Activated T-helper 1 cell treated with anti-CD3 and anti-CD28 coated beads, Interleukin-12 subunit alpha, Interleukin-12 subunit beta, Interleukin-2, Interleukin-4 antibody, amounts not matched to agents 30 ng/mL and 10 ng/mL and 1 ng/mL, durations not matched to agents 14 hours and 24 hours and 36 hours (primary cell): ENCODE data around the gene KY. TPM values are rescaled to one million over a fixed set of nuclear protein-coding genes. Genes with fewer than 3 reads are reported as not detected.

Experiments used
- DNase-seq: peaks from one replicate; pipeline ENCODE4 v3.0.0; 2021; ENCODE audit warnings: low spot score
- H3K27ac Mint-ChIP-seq: one replicate; pipeline ENCODE4 v1.8.0; 2021; ENCODE audit warnings: mild to moderate bottlenecking, mixed read lengths
- H3K27me3 Mint-ChIP-seq: one replicate; pipeline ENCODE4 v1.8.0; 2022; ENCODE audit warnings: mild to moderate bottlenecking, moderate library complexity, mixed read lengths; ENCODE audit not compliant: insufficient read depth
- H3K36me3 Mint-ChIP-seq: one replicate; pipeline ENCODE4 v1.8.0; 2021; ENCODE audit warnings: low read depth, mixed read lengths
- H3K4me1 Mint-ChIP-seq: one replicate; pipeline ENCODE4 v1.8.0; 2021; ENCODE audit warnings: low read depth, mixed read lengths
- H3K4me3 Mint-ChIP-seq: one replicate; pipeline ENCODE4 v1.8.0; 2021; ENCODE audit warnings: mild to moderate bottlenecking, moderate library complexity, mixed read lengths
- H3K9me3 Mint-ChIP-seq: one replicate; pipeline ENCODE4 v1.8.0; 2021; ENCODE audit warnings: mixed read lengths
- intact Hi-C: fragments of 100-400 bp; cut with micrococcal nuclease; formaldehyde crosslinking; loops from one replicate; pipeline ENCODE4 v1.15.1; 2024
- total RNA-seq: library from RNA; stranded (reverse); gene quantifications from 2 replicates; pipeline ENCODE4 v1.2.3, GENCODE V29; 2022

Gene KY
- total RNA-seq, result not detected in 2 replicates

GRCh38 chr3:134650431-134651346, at the start of gene KY:
Gene KY (minus strand): TSS chr3:134651022. CDS start chr3:134650960, 62 bp downstream.
- H3K9me3 Mint-ChIP-seq, result no peaks in the 10 kb centered on the region
- DNase-seq, result no peak
- no peak within 1 kb of the TSS for H3K4me3 Mint-ChIP-seq
- H3K27me3 Mint-ChIP-seq, result peaks cover 22% of the 10 kb centered on the region
- intact Hi-C loops, result no loop called here
- no peaks in the 10 kb centered on the region for H3K4me1 Mint-ChIP-seq
- no peaks in the 10 kb centered on the region for H3K36me3 Mint-ChIP-seq
- no peak within 1 kb of the TSS for H3K27ac Mint-ChIP-seq

- intact Hi-C loops, result no loop called here
- H3K4me1 Mint-ChIP-seq, result no peaks in the 10 kb centered on the region
- H3K4me3 Mint-ChIP-seq, result no peak overlapping the region
- H3K9me3 Mint-ChIP-seq, result no peaks in the 10 kb centered on the region
- H3K36me3 Mint-ChIP-seq, result no peaks in the 10 kb centered on the region
- DNase-seq, result no peak
- H3K27ac Mint-ChIP-seq, result no peak overlapping the region
- H3K27me3 Mint-ChIP-seq, result peaks cover 2% of the 10 kb centered on the region
These were observed 48.9 kb upstream of the KY start for GRCh38 chr3:134699721-134700120.

GRCh38 chr3:134699141-134699711, 48.4 kb upstream of the KY start:
- Mint-ChIP-seq H3K9me3 (no peaks in the 10 kb centered on the region), H3K4me3 (no peak overlapping the region), H3K36me3 (no peaks in the 10 kb centered on the region), H3K4me1 (no peaks in the 10 kb centered on the region), H3K27ac (no peak overlapping the region), H3K27me3 (peaks cover 2% of the 10 kb centered on the region)
- no peak for DNase-seq
- intact Hi-C loops, result no loop called here

GRCh38 chr3:134697830-134698689, 47.2 kb upstream of the KY start:
- DNase-seq, result no peak
- H3K27ac Mint-ChIP-seq, result no peak overlapping the region
- H3K36me3 Mint-ChIP-seq, result no peaks in the 10 kb centered on the region
- H3K4me1 Mint-ChIP-seq, result no peaks in the 10 kb centered on the region
- no peak overlapping the region for H3K4me3 Mint-ChIP-seq
- peaks cover 2% of the 10 kb centered on the region for H3K27me3 Mint-ChIP-seq
- no peaks in the 10 kb centered on the region for H3K9me3 Mint-ChIP-seq
- intact Hi-C loops, result no loop called here

- Mint-ChIP-seq H3K9me3 (no peaks in the 10 kb centered on the region), H3K27ac (no peak overlapping the region), H3K4me3 (no peak overlapping the region), H3K36me3 (no peaks in the 10 kb centered on the region), H3K27me3 (peaks cover 2% of the 10 kb centered on the region), H3K4me1 (no peaks in the 10 kb centered on the region)
- no peak for DNase-seq
- intact Hi-C loops, result no loop called here
These were observed 45.3 kb upstream of the KY start for GRCh38 chr3:134696155-134696554.

DNA sequence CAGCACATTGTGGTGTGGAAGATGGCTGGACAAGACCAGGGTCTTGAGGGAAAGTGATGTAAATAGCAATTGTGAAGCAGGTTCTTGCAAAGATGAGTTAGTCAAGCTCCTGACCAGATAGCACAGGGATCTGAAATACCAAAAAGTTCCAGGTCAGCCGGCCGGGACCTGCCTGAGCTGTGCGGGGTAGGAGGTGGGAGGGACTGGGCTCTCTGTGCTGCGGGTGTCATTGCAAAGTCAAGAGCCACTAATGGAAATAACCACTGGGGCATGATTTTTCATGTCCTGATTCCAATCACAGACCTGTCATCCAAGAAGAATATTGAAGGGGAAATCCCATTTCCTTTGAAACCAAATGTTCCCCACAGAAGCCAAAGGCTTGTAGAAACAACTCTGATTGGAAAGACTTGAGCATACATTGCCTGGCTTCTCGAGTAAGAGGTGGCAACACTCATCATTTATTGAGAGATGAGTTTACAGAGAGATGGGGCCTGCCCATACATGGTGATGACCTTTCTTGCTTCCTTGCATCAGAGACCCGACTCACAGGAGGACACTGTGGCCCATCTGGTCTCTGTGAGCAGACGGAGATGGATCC, 44.2 kb upstream of the KY start:
- intact Hi-C loops, result no loop called here
- Mint-ChIP-seq H3K4me1 (no peaks in the 10 kb centered on the region), H3K27ac (no peak overlapping the region), H3K9me3 (no peaks in the 10 kb centered on the region), H3K4me3 (no peak overlapping the region), H3K36me3 (no peaks in the 10 kb centered on the region), H3K27me3 (peaks cover 2% of the 10 kb centered on the region)
- no peak for DNase-seq

- Mint-ChIP-seq H3K27ac (no peak overlapping the region), H3K9me3 (no peaks in the 10 kb centered on the region), H3K4me3 (no peak overlapping the region), H3K27me3 (peaks cover 2% of the 10 kb centered on the region), H3K4me1 (no peaks in the 10 kb centered on the region), H3K36me3 (no peaks in the 10 kb centered on the region)
- intact Hi-C loops, result no loop called here
- DNase-seq, result no peak
These were observed 43.6 kb upstream of the KY start for GRCh38 chr3:134694466-134694865.

GRCh38 chr3:134693804-134694203, 43.0 kb upstream of the KY start:
- Mint-ChIP-seq H3K27me3 (peaks cover 2% of the 10 kb centered on the region), H3K27ac (no peak overlapping the region), H3K9me3 (no peaks in the 10 kb centered on the region), H3K4me1 (no peaks in the 10 kb centered on the region), H3K4me3 (no peak overlapping the region), H3K36me3 (no peaks in the 10 kb centered on the region)
- DNase-seq, result no peak
- intact Hi-C loops, result no loop called here

DNA sequence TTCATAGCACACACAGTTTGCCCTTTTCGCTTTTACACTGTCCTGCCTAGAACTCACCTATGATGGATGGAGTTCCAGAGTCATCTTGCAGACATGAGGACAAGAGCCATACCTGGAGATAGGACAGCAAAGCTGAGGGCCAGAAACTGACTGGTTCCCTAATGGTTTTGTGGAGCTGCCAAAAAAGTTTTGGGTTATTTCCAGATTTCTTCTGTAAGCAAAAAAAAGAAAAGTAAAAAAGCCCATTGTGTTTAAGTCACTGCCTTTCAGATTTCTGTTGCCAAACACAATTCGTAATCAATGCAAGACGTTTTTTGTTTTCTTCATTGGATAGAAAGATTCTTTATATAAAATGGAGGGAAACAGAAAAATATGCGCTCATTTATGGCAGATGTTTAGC, 42.4 kb upstream of the KY start:
- no peak overlapping the region for H3K4me3 Mint-ChIP-seq
- no peaks in the 10 kb centered on the region for H3K9me3 Mint-ChIP-seq
- no peaks in the 10 kb centered on the region for H3K4me1 Mint-ChIP-seq
- no peak overlapping the region for H3K27ac Mint-ChIP-seq
- H3K36me3 Mint-ChIP-seq, result no peaks in the 10 kb centered on the region
- DNase-seq, result no peak
- intact Hi-C loops, result no loop called here
- H3K27me3 Mint-ChIP-seq, result peaks cover 2% of the 10 kb centered on the region

- Mint-ChIP-seq H3K4me1 (no peaks in the 10 kb centered on the region), H3K4me3 (no peak overlapping the region), H3K27ac (no peak overlapping the region), H3K9me3 (no peaks in the 10 kb centered on the region), H3K27me3 (no peaks in the 10 kb centered on the region), H3K36me3 (no peaks in the 10 kb centered on the region)
- intact Hi-C loops, result no loop called here
- no peak for DNase-seq
These were observed 39.4 kb upstream of the KY start for GRCh38 chr3:134690226-134690625.

- Mint-ChIP-seq H3K4me1 (no peaks in the 10 kb centered on the region), H3K27ac (no peak overlapping the region), H3K4me3 (no peak overlapping the region), H3K9me3 (no peaks in the 10 kb centered on the region), H3K27me3 (no peaks in the 10 kb centered on the region), H3K36me3 (no peaks in the 10 kb centered on the region)
- intact Hi-C loops, result no loop called here
- DNase-seq, result no peak
These were observed 36.8 kb upstream of the KY start for GRCh38 chr3:134687642-134688041.

GRCh38 chr3:134685929-134686802, 35.3 kb upstream of the KY start:
- H3K36me3 Mint-ChIP-seq, result no peaks in the 10 kb centered on the region
- no peaks in the 10 kb centered on the region for H3K9me3 Mint-ChIP-seq
- DNase-seq, result no peak
- no peaks in the 10 kb centered on the region for H3K4me1 Mint-ChIP-seq
- H3K4me3 Mint-ChIP-seq, result no peak overlapping the region
- intact Hi-C loops, result no loop called here
- H3K27ac Mint-ChIP-seq, result no peak overlapping the region
- H3K27me3 Mint-ChIP-seq, result no peaks in the 10 kb centered on the region
